Measurements from ENCODE around the gene WIZ.
"Not testable (repeated sequence)": the region's sequence is repeated elsewhere in the genome, so short reads cannot be mapped to it uniquely, and the experiment has no call there.

DNA sequence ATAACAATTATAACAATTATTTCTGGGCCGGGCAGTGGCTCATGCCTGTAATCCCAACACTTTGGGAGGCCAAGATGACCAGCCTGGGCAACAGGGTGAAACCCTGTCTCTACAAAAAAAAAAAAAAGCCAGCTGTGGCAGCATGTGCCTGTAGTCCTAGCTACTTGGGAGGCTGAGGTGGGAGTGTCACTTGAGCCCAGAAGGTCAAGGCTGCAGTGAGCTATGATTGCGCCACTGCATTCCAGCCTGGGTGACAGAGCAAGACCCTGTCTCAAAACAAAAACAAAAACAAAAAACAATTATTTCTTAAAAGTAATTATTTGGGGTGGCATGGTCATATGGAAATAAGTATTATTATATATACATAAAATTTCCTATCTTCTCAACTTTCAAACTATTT lies 38.4 kb downstream of the WIZ start:
- TF ChIP-seq CTCF, POLR2A (IDR thresholded peaks at IDR 0.05): not testable (repeated sequence)
